ENCODE results near the gene HOXA6.

HOXA6 gene

GRCh38 chr7:27184337-27185012 is 36.9 kb upstream of the HOXA6 start:
- DNase-seq: no peak

- no peak for DNase-seq
Observed at GRCh38 chr7:27183682-27184336, 36.2 kb upstream of the HOXA6 start.

GRCh38 chr7:27182861-27183681 is 35.5 kb upstream of the HOXA6 start:
- no peak for DNase-seq

- no peak for DNase-seq
Observed at GRCh38 chr7:27182285-27182841, 34.8 kb upstream of the HOXA6 start.

- no peak for DNase-seq
Observed at GRCh38 chr7:27181795-27182275, 34.3 kb upstream of the HOXA6 start.

- no peak for DNase-seq
Observed at GRCh38 chr7:27180431-27181420, 33.2 kb upstream of the HOXA6 start.

- no peak for DNase-seq
Observed at GRCh38 chr7:27179503-27180430, 32.2 kb upstream of the HOXA6 start.

- no peak for DNase-seq
Observed at GRCh38 chr7:27179030-27179429, 31.5 kb upstream of the HOXA6 start.

GRCh38 chr7:27178366-27178765 is 30.8 kb upstream of the HOXA6 start:
- no peak for DNase-seq

GRCh38 chr7:27177795-27178320 is 30.3 kb upstream of the HOXA6 start:
- no peak for DNase-seq

GRCh38 chr7:27176962-27177794 is 29.6 kb upstream of the HOXA6 start:
- DNase-seq: no peak

GRCh38 chr7:27176524-27176845 is 28.9 kb upstream of the HOXA6 start:
- DNase-seq: no peak

GRCh38 chr7:27175626-27176523 is 28.3 kb upstream of the HOXA6 start:
- no peak for DNase-seq

- no peak for DNase-seq
Observed at GRCh38 chr7:27174874-27175625, 27.5 kb upstream of the HOXA6 start.

- no peak for DNase-seq
Observed at GRCh38 chr7:27173956-27174873, 26.6 kb upstream of the HOXA6 start, which contains the start of gene HOXA10. HOXA10 (minus strand) TSS chr7:27174320; CDS start chr7:27174306, 14 bp downstream.

GRCh38 chr7:27173511-27173955 is 26.0 kb upstream of the HOXA6 start:
- DNase-seq: no peak
